C4-2B (cell line): ENCODE measurements around the gene NAALAD2.

Experiments used
- CTCF ChIP-seq: fragments of 450-650 bp; conservative IDR thresholded peaks from 2 replicates; pipeline ENCODE4 v1.5.1; 2017; ENCODE audit warnings: mild to moderate bottlenecking
- ZFX ChIP-seq: fragments of 450-650 bp; IDR thresholded peaks from 2 replicates; pipeline ENCODE4 v1.6.1; 2017

DNA sequence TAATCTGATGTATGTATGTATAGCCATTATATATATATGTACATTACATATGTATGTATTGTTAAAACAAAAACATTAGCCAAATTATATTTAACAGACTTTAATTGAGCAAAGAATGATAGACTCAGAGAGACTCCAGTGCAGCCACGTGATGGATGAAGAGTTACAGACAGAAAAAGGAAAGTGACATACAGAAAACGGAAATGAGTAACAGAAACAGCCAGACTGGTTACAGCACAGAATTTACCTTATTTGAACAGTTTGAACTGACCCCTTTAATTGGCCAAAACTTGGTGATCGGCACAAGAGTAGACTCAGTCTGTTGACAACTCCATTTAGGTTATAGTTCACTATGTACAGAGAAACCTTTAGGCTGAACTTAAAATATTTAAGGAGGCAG lies 53.4 kb downstream of the NAALAD2 start:
- TF ChIP-seq CTCF (no peak), ZFX (no peak)
